ENCODE data around the gene PSME3.
"Not testable (repeated sequence)": the region's sequence is repeated elsewhere in the genome, so short reads cannot be mapped to it uniquely, and the experiment has no call there.

Gene PSME3

GRCh38 chr17:42848093-42848492 lies 14.9 kb downstream of the PSME3 start:
- no peaks in the 10 kb centered on the region for H3K27me3 ChIP-seq
- H3K4me1 ChIP-seq = peaks cover 0 to 39% (median 18%) of the 10 kb centered on the region in 4 donors
- DNase-seq = no peak
- H3K4me3 ChIP-seq = no peak overlapping the region
- TF ChIP-seq CTCF (IDR thresholded peaks at IDR 0.05) = no peak
- intact Hi-C loops (cut with DNase I; ENCODE audit: low total_unique reads) = no loop called here
- no peak overlapping the region for H3K27ac ChIP-seq
- peaks cover 6 to 31% (median 21%) of the 10 kb centered on the region in 3 donors for H3K36me3 ChIP-seq
- no peaks in the 10 kb centered on the region for H3K9me3 ChIP-seq

- intact Hi-C loops (cut with DNase I; ENCODE audit: low total_unique reads) = no loop called here
- peaks cover 6 to 22% (median 16%) of the 10 kb centered on the region in 3 donors for H3K36me3 ChIP-seq
- no peaks in the 10 kb centered on the region for H3K9me3 ChIP-seq
- peak in 1 of 2 donors; percentile 51 for DNase-seq
- no peak for TF ChIP-seq CTCF (IDR thresholded peaks at IDR 0.05)
- peak overlapping the region; percentile 90 to 96 for H3K27ac ChIP-seq
- H3K27me3 ChIP-seq = no peaks in the 10 kb centered on the region
- H3K4me1 ChIP-seq = peaks cover 0 to 39% (median 18%) of the 10 kb centered on the region in 4 donors
- H3K4me3 ChIP-seq = no peak overlapping the region
These were observed 15.8 kb downstream of the PSME3 start for GRCh38 chr17:42849031-42849430.

- intact Hi-C loops (cut with DNase I; ENCODE audit: low total_unique reads) = no loop called here
These were observed 16.4 kb downstream of the PSME3 start for GRCh38 chr17:42849451-42850181.

GRCh38 chr17:42850954-42851353 lies 17.8 kb downstream of the PSME3 start, which contains the start of gene AOC3:
TSS of gene AOC3 (plus strand) at chr17:42851199. CDS start at chr17:42851344, 145 bp downstream.
- Histone ChIP-seq H3K9me3 (no peaks in the 10 kb centered on the region), H3K4me3 (peak within 1 kb of the TSS; percentile 62 to 72), H3K4me1 (peaks cover 0 to 55% (median 29%) of the 10 kb centered on the region in 4 donors), H3K36me3 (peaks cover 8 to 13% (median 9%) of the 10 kb centered on the region in 3 donors), H3K27ac (peak within 1 kb of the TSS; percentile 90 to 96), H3K27me3 (no peaks in the 10 kb centered on the region)
- TF ChIP-seq CTCF (IDR thresholded peaks at IDR 0.05) = no peak
- intact Hi-C loops (cut with DNase I; ENCODE audit: low total_unique reads) = no loop called here
- peak; percentile 66 to 91 for DNase-seq

More at GRCh38 chr17:42849451-42850181, 16.4 kb downstream of the PSME3 start:
- H3K4me3 ChIP-seq = peak overlapping the region; percentile 27 to 62
- no peaks in the 10 kb centered on the region for H3K9me3 ChIP-seq
- no peak for TF ChIP-seq CTCF (IDR thresholded peaks at IDR 0.05)
- peaks cover 0 to 44% (median 18%) of the 10 kb centered on the region in 4 donors for H3K4me1 ChIP-seq
- DNase-seq = peak; percentile 49 to 85
- H3K27ac ChIP-seq = peak overlapping the region; percentile 90 to 96
- no peaks in the 10 kb centered on the region for H3K27me3 ChIP-seq
- H3K36me3 ChIP-seq = peaks cover 9 to 16% (median 13%) of the 10 kb centered on the region in 3 donors

- H3K27me3 ChIP-seq; H3K9me3 ChIP-seq; intact Hi-C loops (cut with DNase I; ENCODE audit: low total_unique reads): not testable (repeated sequence)
- Histone ChIP-seq H3K4me3 (peak overlapping the region; percentile 62 to 72), H3K36me3 (peaks cover 7 to 13% (median 8%) of the 10 kb centered on the region in 3 donors), H3K4me1 (peaks cover 0 to 55% (median 28%) of the 10 kb centered on the region in 4 donors), H3K27ac (peak overlapping the region; percentile 90 to 96)
- DNase-seq = peak in 1 of 2 donors; percentile 69
These were observed 18.4 kb downstream of the PSME3 start for GRCh38 chr17:42851371-42852240.

Measured in tibial artery (tissue), 4 donors.